ENCODE results near the gene SELENOO.

GRCh38 chr22:50189184-50189848 lies 11.5 kb upstream of the SELENOO start:
- TF ChIP-seq USF2 (CRISPR knock-in tag; IDR thresholded peaks at IDR 0.05) (no peak), CTCF (IDR thresholded peaks at IDR 0.05) (no peak), TEAD1 (CRISPR knock-in tag; IDR thresholded peaks at IDR 0.05) (no peak)

Measured in WTC11 (cell line).